Suppressor macrophage treated with lipopolysaccharide for 1 hour (primary cell): ENCODE measurements around the gene IRF8.
"Not testable (repeated sequence)": the region's sequence is repeated elsewhere in the genome, so short reads cannot be mapped to it uniquely, and the experiment has no call there.

Experiments used
- DNase-seq, 3 donors: peaks; one replicate each; pipeline ENCODE4 v3.0.0-alpha.2; 2020 to 2022

IRF8 gene

DNA sequence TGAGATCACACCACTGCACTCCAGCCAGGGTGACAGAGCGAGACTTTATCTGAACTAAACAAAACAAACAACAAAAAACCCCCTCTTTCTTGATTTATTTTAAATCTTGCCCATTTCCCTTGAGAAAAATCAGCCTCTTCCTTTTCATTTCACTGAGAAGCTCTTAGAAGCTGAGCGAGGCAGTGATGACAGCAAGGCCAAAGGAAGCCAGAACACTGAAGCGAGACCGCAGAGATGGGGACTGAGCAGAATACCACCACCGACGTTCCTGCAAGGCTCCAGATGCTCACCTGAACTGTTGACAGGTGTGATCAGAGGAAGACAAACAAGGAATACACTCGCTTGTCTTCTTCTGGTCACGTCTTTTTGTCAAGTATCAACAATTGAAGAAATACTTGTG, 30.5 kb upstream of the IRF8 start:
- no peak for DNase-seq

DNA sequence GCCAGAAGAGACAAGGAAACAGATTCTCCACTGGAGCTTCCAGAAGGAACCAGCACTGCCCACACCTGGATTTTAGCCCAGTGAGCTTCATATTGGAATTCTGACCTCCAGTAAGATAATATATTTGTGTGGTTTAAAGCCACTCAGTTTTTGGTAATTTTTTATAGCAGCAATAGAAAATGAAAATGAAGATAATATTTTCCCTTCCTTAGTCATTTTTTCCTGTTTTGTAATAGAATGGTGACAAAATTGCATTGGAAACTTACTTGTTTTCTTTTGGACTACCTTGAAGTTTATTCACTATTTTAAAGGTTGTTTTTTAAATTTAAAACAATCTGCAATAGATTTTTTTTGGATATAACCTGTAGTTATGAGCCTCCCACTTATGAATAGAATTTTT, 29.8 kb upstream of the IRF8 start:
- peak in 2 of 3 donors; percentile 66 to 82 for DNase-seq

DNA sequence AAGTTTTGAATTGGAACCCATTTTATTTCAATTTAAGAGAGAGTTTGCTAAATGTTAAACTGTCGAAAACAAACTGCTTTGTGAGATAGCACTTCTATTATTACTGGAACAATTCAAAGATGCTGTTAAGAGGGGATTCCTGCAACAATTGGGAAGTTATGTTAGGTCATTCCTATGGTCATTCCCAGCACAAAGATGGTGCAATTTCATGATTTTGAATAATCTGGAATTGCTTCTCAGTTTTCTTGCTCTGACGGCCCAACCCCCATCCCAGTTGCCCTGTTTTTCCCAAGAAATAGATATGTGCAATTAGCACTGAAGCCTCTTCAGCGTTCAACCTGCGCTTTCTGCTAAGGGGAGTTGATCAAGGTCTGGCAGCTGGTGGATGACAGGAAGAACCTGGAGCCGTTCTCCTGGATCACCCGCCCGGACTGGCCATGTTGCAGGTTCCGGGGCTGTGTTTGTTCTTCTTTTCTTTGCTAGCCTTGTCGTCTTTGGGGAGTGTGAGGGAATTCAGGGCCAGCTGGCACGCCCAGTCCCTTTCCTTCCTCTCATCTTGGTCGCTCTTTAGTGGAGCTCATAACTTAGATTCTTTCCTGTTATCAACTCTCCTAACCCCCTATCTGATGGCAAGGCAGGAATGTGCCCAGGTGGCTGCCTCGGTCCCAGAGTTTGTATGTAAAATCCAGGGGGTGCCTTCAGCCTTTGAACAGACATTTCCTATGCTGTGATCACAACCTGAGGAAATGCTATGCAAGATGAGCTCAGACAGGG, 29.0 kb upstream of the IRF8 start:
- DNase-seq, result peak; percentile 69 to 89 (median 73)

DNA sequence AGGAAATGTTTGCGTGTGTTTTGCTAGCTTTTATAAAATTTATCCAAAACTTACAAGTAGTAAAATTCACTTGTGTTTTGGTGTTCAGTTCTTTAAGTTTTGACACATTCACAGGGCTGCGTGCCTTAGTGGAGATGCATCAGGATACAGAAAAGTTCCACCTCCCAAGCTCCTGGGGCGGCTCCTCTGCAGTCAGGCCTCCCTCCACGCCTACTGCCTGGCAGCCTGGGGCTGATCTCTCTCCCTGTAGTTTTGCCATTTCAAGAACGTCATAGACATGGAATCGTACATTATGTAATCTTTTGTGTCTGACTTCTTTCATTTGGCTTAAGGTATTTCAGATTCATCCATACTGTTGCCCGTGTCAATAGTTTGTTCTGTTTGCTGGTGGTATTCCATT, 27.2 kb upstream of the IRF8 start:
- no peak for DNase-seq

DNA sequence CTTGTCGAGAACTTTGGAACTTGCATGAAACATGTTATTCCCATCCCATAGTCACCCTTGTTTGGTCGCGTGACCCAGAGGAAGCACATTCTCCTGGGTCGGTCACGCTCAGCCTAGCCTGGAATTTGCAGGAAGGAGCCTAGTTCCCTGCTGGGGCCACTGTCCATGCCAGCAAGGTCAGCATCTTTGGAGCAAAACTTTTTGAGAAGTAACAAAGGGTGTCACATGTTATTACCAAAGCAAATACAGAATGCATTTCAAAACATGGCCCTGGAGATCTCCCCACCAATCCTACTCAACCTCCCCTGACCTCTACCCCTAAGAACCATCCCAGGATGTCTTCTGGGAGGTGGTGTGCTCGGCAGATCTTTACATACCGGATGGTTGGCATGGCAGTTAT, 26.2 kb upstream of the IRF8 start:
- DNase-seq, result peak; percentile 61 to 66 (median 62)

DNA sequence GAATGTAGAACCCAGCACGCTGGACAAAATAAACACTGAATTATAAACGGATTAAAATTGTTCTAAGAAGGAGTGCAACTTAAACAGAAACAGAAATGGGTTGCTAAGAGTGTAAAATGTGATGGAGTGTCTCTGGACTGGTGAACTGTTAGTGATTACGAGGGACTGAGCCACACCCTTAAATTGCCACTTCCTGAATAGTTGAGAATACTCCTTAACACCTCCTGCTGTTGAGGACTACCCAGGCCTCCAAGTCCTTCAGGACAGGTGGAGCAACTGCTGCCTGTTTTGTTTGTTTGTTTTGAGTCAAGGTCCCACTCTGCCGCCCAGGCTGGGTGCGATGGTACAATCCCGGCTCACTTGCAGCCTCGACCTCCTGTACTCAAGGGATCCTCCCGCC, 25.8 kb upstream of the IRF8 start:
- no peak for DNase-seq

DNA sequence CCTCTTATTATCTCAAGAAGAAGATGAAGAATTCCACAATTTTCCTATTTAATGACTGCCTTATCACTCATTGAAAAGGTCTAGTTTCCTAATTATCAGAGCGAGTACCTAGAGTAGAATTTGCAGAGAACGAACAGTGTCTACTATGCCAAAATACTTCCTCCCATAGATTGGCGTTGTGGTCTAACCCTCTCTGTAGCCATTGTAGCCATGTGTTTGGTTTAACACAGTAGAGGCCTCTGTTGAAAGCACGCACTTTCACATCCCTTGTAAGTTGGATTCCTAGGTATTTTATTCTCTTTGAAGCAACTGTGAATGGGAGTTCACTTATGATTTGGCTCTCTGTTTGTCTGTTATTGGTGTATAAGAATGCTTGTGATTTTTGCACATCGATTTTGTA, 24.9 kb upstream of the IRF8 start:
- DNase-seq, result not testable (repeated sequence)

DNA sequence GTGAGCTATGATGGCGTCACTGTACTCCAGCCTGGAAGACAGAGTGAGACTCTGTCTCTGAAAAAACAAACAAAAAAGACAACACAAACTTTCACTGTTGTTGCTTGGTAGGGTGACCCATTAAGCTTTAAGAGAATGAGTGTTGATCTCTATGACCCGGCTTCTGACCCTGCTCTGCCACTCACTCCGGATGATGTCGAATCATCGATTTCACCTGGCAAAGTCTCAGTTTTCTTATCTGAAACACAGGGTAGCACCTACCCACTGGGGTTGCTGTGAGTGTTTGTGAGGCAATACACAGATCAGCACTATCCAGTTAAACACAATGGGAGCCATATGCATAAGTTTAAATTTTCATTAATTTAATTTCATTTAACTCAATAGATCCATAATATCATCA, 20.6 kb upstream of the IRF8 start:
- DNase-seq, result no peak

DNA sequence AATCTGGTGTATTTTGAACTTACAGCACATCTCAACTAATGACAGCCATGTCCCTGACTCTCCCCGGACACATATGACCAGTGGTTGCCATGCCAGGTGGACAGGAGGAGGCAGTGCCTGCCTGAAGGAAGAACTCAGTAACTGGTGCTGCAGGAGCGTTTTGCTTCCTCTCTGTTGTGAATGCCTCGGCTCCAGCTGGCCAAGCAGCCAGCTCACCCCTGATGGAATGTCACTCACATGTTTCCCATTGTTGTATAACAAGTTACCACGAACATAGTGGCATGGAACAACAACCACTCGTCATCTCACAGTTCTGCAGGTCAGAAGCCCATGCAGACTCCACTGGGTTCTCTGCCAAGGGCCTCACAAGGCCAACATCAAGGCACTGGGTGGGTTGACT, 20.1 kb upstream of the IRF8 start:
- no peak for DNase-seq

DNA sequence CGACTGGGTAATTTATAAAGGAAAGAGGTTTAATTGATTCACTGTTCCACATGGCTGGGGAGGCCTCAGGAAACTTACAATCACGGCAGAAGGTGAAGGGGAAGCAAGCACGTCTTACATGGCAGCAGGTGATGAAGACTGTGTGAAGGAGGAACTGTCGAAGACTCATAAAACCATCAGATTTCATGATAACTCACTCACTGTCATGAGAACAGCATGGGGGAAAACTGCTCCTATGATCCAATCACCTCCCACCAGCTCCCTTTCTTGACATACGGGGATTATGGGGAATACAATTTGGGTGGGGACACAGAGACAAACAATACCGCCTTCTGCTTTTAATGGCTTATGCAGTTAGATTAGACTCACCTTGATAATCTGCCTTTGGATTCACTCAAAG, 19.4 kb upstream of the IRF8 start:
- DNase-seq, result no peak

DNA sequence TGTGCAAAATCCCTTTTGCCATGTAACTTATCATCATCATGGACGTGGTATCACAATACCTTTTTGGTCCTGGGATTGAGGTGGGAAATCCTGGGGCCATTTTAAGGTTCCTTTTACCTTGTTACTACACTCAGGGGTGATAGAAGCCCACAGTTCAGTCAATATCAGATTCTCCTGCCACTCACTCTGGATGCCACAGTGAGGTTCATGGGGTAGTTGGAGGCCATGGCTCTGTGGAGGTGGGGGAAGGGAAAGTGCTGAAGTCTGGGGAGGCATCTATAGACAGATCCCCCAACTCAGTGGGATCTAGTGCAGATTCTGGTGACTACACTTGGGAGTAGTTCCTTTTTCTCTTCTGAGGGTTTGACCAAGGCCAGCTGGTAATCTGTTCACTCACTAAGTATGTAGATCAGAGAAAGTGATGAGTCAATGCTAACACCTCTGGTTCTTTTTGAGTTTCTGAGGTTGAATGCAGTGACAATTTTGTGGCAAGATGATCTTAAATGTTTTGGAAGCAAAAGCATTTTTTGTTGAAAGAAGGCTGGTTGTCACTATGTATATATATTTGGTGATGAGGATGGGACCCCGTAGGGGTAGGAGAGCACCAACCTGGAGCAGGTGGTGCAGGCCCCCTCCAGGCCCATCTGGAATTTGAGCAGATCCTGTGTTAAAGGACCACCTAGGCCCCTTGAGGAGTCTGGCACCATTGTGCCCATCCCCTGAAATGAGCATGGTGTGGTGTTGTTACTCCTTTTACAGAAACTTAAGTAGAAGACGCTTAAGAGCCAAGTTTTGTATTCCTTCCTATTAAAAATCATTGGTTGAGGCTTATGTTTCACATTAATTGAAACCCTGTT, 18.8 kb upstream of the IRF8 start:
- DNase-seq, result peak in 2 of 3 donors; percentile 69 to 70

DNA sequence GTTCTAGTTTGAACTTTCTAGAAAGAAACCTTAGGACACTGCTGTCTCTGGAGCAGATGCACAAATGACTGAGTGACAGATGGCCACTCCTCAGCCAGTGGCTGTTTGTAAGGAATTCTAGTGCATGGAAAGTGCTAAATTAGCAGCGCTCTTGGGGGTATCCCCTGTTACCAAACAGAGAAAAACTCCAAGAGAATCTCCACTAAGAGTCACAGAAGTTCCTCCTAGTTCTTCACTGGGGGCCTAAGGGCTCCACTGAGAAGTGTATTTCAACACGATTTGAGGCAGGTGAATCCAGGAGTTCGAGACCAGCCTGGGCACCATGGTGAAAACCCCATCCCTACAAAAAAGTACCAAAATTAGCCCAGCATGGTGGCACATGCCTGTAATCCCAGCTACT, 18.1 kb upstream of the IRF8 start:
- DNase-seq, result peak; percentile 69 to 81 (median 75)

DNA sequence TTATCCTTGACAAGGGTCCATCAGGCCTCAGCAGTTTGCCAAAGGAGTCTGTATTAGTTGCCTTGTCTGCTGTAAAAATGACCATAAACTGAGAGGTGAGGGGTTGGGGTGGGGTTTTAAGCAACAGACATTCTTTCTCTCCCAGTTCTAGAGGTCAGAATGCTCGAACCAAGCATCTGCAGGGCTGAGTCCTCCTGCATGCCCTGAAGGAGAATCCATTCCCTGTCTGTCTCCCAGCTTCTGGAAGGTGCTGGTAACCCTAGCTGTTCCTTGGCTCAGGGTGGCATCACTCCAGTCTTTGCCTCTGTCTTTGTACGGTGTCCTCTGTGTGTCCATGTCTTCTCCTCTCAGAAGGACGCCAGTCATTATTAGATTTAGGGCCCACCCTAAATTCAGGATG, 17.5 kb upstream of the IRF8 start:
- no peak for DNase-seq

DNA sequence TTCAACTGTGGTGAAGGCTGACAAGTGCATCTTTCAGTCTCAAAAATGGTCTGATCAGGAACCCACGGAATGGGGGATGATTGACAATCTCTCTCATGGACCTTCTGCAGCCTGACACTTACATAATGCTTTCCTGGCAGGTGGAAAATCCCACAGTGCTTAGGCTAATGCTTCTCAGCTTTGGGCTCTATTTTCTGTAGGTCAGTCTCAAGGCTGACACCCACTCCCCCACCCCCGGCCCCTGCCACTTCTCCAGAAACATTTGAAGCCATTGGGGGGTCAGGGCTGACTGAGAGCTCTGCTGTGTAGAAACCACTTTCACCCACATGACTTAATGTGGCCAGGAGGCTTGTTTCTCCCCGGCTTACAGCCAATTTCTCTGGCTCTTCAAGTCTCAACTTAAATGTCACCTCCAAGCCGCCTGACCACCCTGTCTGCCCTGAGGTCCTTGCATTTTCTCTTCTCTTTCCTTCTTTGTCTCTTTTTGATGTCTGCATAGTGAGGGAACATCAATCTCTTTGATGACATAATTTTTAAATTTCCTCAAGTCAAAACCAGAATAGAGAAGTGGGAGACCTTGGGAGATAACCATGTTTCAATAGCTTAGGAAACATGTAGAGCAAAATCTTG, 16.7 kb upstream of the IRF8 start:
- DNase-seq, result peak; percentile 76 to 84 (median 83)

DNA sequence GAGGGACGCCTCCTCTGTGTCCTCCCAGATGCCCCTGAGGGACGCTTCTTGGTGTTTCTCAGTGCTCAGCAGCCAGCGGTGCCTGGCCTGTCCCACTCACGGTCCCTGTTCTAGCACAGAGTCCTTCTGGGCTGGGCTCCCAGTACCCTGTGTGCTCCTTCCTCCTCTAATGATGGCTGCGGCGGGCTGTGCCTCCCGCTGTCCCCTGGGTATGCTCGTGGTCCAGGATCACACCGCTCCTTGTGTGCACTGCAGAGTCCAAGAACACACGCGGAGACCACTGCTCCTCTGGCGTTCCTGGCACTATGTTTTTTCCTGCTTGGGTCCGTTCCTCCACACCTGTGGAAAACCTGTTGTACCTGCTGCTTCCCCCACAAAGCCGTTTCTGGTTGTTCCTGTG, 15.1 kb upstream of the IRF8 start:
- no peak for DNase-seq

DNA sequence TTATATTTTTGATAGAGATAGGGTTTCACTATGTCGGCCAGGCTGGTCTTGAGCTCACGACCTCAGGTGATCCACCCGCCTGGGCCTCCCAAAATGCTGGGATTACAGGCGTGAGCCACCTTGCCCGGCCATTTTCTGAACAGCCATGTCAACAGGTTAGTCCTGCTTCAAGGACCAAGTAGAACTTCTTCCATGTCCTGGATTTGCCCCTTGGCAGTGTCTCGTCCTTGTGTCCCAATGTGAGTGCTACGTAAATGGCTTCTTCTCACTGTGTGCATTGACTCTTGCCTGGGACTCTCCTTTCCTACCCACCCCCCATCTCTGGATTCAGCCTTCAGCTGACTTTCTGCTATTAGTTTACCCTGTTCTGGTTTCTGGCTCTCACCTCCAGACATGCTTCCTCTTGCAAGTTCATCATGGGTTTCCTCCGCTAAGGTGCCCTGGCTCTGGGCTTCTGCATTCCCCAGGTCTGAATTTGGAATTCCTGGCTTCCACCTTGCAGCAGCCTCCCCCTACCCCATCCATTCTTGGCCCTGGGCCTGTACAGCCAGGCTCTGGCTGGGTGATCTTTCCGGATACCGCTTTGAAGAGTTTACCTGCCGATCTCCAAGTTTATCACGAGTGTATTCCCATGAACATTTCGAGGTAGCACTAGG, 14.0 kb upstream of the IRF8 start:
- no peak for DNase-seq

DNA sequence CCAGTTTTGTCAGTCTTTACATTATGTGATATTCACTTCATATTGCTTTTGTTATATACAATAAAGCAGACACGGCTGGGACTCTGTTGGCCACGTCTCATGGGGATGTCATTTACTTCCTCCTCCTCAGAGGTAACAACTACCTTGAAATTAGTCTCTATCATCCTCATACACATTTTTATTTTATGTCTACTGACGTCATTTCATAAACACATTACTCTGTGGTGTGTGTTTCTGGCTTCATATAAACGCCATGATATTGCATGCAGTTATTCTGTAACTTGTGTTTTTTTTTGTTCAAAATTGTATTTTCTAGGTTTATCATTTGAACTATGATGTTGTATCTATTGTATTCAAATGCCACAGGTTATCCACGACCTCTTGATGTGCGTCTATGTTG, 13.4 kb upstream of the IRF8 start:
- DNase-seq, result no peak

DNA sequence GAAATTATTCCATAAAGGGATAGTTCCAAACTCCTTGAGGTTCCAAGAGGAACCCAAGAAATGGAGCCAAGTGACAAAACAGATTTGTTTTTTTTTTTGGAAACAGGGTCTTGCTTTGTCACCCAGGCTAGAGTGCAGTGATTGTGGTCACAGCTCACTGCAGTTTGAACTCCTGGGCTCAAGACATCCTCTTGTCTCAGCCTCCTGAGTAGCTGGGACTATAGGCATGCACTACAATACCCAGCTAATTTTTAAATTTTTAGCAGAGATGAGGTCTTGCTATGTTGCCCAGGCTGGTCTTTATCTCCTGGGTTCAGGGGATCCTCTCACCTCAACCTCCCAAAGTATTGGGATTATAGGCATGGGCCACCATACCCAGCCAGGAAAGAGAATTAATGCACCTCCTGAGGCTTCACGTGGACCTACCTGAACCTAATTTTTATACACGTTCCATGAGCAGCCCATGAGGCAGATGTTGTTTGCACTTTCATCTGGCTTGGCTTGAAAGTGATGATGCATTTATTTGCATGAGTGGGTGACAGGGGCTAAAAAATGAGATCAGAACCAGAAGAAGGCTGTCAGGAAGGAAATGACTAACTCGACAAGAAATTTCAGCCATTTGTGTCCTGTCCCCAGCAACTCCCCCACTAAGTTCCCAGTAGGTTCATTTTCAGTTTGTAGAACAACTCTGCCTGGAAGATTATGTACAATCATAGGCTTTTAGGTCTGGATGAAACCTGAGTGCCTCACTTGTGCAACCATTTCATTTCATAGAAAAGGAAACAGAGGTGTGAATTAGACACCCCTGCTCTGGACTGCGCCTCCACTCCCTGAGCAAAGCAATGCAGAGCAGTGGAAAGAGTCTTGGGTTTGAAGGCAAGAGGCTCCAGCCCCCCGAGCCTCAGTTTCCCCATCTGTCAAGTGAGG, 10.3 kb upstream of the IRF8 start:
- peak; percentile 85 to 97 (median 95) for DNase-seq

DNA sequence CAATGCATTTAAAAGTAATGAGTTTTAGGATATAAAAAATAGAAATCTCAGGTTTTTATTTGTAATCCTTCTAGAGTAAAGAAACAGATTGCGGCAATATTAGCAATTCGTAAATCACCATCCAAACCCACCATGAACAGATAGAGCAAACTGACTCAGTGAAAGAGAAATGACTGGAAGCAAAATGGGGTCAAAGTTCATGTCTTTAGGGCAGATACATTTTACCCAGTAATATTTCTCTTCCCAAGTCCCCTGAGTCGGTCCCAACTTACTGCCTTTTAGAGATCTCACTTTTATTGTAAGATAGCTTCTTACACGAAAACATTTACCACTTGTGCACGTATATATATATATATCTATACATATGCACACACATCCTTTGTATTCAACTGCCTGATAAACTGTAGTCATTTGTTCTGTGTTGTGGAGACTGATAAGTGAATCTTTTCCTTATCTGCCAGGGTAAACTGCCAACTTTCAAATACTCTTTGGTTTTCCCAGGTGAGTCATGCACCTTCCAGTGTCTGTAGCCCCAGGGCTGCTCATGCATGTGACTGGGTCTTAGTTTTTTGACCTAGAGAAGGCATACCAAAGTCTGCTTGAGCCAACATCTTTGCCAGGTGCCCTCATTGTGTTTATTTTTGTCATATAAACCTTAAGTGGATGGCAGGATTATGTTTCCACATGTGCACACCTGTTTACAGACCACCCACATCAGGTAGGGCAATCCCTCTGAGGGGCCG, 7.8 kb upstream of the IRF8 start:
- peak in 1 of 3 donors; percentile 19 for DNase-seq

DNA sequence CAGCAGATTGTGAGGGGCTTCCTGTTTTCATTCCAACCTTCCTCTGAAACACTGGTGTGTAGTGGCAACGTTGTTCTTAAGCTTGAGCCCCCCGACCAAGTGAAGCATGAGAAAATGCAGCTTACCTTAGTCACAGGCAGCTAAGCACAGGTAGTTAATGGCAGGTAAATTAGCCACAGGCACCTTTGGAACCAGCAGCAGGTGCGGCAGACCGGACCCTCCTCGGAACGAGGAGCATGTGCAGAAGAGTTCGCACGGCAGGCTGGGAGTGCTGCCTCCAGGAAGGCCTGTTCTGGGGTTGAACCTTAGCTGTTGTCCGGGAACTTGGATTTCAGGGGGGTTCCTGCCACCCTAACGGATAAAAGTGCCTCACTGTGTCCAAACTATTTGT, 7.2 kb upstream of the IRF8 start:
- DNase-seq, result no peak

DNA sequence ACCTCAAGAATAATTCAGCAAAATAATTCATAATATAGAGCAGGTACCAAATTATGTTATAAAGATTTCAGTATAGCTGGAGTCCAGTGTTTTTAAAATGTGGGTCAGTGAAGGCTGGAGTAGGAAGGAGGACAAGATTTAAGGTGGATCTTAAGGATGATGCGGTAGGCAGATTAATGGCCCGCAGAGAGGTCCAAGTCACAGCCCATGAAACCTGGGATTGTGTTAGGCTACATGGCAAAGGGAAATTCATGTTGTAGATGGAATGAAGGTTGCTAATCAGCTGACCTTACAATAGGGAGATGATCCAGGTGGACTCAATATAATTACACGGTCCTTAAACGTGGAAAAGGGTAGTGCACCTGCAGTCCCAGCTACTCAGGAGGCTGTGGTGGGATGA, 6.2 kb upstream of the IRF8 start:
- DNase-seq, result peak in 1 of 3 donors; percentile 17
